GM18526 (cell line): ENCODE results near the gene DNMT1.

ENCODE experiments used
- POLR2A ChIP-seq: IDR thresholded peaks from 3 replicates; pipeline ENCODE4 v1.6.1; 2011; ENCODE audit not compliant: insufficient read length; ENCODE audit errors: extremely low read depth

Gene DNMT1

DNA sequence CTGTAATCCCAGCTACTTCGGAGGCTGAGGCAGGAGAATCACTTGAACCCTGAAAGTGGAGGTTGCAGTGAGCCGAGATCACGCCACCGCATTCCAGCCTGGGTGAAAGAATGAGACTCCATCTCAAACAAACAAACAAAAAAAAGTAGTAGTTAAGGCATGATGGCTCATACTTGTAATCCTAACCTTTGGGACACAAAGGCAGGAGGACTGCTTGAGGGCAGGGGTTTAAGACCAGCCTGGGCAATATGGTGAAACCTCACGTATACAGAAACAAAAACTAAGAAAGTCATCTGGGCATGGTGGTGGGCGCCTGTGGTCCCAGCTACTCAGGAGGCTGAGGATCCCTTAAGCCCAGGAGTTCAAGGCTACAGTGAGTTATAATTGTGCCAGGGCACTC, 1.8 kb downstream of the DNMT1 start:
- no peak for TF ChIP-seq POLR2A

DNA sequence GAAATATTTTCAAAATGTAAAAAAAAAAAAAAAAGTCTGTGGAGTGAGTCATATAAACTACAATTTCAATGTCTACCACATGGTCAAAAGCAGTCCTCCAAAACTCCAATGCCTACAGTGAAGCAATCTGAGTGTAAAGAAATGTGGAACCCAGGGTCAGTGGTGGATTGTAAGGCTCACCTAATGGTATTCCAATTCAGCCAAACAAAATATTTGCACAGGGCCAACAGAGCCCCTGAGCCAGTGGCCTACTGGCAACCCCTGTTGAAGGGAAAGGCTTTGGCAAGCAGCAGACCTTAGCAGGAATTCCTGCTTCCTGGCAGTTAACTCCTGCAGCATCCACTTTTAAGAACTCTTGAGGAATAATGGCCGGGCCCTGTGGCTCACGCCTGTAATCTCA, 3.4 kb downstream of the DNMT1 start:
- TF ChIP-seq POLR2A, result no peak

GRCh38 chr19:10190026-10190425, 4.7 kb downstream of the DNMT1 start:
- TF ChIP-seq POLR2A, result no peak

DNA sequence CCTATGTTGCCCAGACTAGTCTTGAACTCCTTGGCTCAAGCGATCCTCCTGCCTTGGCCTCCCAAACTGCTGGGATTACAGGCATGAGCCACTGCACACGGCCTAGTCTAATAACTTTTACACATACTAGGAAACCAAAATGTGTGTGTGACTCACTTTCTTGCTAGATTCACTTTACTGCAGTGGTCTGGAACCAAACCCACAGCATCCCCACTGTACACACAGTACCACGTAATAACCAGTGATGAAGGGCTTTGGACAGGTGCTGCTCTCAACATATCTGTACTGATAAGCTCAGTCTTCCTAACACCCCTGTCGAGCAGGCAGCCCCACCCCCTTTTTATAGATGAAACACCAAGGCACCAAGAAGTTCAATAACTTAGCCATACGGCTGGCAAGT, 5.1 kb downstream of the DNMT1 start:
- TF ChIP-seq POLR2A, result no peak

DNA sequence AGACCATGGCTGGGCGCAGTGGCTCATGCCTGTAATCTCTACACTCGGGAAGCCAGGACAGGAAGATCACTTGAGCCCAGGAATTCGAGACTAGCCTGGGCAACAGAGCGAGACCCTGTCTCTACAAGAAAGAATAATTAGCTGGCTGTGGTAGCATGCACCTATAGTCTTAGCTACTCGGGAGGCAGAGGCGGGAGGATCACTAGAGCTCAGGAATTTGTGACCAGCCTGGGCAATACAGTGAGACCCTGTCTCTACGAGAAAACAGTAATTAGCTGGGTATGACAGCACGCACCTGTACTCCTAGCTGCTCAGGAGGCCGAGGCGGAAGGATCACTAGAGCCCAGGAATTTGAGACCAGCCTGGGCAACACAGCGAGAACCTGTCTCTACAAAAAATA, 7.4 kb downstream of the DNMT1 start:
- no peak for TF ChIP-seq POLR2A

- no peak for TF ChIP-seq POLR2A
Observed at GRCh38 chr19:10184636-10185035, 10.1 kb downstream of the DNMT1 start.

- no peak for TF ChIP-seq POLR2A
Observed at GRCh38 chr19:10183926-10184325, 10.8 kb downstream of the DNMT1 start.

- TF ChIP-seq POLR2A, result no peak
Observed at GRCh38 chr19:10182847-10183246, 11.9 kb downstream of the DNMT1 start.

GRCh38 chr19:10182076-10182475, 12.7 kb downstream of the DNMT1 start:
- TF ChIP-seq POLR2A, result no peak

DNA sequence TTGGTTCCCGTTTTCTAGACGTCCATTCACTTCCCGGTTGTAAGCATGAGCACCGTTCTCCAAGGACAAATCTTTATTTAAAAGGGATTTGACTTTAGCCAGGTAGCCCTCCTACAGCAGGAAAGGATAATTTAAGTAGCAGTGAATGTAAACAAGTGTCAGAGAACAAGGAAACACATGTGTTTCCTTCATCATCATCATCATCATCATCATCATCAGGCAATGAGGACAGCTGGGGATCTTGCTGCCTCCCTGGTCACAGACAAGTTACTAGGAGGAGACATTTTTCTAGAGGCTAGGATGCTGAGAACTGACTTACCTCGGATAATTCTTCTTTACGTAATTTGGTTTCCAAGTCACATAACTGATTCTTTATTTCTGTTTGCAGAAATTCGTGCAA, 14.3 kb downstream of the DNMT1 start:
- TF ChIP-seq POLR2A, result no peak

DNA sequence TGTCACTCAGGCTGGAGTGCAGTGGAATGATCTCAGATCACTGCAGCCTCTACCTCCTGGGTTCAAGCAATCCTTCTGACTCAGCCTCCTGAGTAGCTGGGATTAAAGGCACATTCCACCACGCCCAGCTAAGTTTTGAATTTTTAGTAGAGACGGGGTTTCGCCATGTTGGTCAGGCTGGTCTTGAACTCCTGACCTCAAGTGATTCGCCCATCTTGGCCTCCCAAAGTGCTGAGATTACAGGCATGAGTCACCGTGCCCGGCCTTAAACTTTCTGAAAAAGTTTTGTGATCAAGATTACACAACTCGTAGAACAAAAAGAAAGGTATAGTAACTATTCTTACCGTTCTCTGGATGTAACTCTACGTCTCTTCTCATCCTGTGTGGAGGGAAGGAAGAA, 21.2 kb downstream of the DNMT1 start:
- no peak for TF ChIP-seq POLR2A

DNA sequence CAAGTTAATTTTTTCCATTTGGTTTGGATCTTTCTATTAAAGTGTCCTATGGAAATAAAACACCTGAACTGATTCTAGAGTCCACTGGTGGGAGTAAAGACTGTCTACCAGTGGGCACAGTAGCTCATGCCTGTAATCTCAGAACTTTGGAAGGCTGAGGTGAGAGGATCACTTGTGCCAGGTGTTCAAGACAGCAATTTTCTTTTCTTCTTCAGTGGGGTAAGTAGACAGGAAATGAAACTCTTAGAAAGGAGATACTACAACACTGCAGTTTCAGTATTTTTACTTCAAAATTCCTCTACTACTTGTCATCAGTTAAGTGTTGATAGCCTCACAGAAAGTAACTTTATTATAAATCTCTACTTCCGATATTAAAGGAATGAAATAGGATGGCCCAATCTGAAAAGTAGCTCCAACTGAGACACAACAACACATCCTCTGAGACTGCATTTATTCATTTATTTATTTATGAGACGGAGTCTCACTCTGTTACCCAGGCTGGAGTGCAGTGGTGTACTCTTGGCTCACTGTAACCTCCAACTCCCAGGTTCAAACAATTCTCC, 26.3 kb downstream of the DNMT1 start:
- no peak for TF ChIP-seq POLR2A

GRCh38 chr19:10167459-10167858, 27.3 kb downstream of the DNMT1 start:
- no peak for TF ChIP-seq POLR2A

DNA sequence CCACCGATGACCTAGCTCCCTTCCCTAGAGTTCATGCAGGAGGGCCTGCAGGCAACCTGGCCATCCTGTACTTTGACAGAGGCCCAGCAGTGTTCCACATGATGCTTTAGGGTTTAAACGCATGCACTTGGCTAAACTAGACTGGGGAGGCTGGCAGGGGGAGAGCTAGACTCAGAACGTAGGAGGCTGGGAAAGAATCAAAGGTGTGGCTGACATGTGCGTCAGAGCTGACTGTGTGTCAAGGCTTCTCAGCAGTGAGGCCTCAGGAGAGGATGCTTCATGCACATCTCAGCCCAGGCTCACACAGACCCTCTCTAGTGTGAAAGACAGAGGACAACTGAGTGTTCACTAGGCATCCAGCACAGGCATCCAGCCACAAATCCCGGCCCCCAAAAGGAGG, 28.7 kb downstream of the DNMT1 start:
- no peak for TF ChIP-seq POLR2A

DNA sequence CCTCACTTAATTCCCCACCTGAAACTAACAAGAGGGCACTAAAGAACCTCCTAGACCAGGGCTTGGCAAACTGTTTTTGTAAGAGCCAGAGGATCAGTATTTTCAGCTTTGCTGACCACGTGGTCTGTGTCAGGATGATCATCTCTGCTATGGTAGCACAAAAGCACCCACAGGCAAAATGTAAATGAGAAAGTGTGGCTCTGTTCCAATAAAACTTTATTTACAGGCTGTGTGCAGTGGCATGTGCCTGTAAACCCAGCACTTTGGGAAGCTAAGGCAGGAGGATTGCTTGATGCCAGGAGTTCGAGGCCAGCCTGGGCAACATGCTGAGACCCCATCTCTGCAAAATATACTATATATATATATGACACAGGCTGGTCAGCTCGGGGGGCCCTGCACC, 31.2 kb downstream of the DNMT1 start:
- no peak for TF ChIP-seq POLR2A

DNA sequence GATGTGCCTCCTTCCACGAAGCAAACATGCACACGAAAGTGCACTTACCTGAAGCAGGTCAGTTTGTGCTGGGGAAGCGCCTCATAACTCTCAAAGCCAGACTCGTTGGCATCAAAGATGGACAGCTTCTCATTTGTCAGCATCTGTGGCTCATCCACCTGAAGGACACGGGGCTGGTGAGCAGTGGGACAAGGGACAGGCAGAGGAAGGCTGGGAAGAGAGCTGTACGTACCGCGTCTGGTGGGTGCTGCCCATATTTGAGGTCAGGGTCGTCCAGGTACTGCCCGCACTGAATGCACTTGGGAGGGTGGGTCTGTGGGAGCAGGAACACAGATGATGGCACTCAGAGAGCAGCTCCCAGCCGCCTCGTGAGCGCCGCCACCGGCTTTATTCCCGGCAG, 35.1 kb downstream of the DNMT1 start:
- TF ChIP-seq POLR2A, result no peak

- no peak for TF ChIP-seq POLR2A
Observed at GRCh38 chr19:10158485-10158884, 36.3 kb downstream of the DNMT1 start.

GRCh38 chr19:10158071-10158470, 36.7 kb downstream of the DNMT1 start:
- no peak for TF ChIP-seq POLR2A
